Smooth muscle cell (in vitro differentiated cells): ENCODE measurements around the gene FSTL4. TPM values are rescaled to one million over a fixed set of nuclear protein-coding genes. Genes with fewer than 3 reads are reported as not detected.
A peak's percentile ranks its signal among the peaks of the same experiment; 100 is the strongest.

ENCODE experiments used
- DNase-seq: peaks from one replicate; lab custom pipeline; 2025; ENCODE audit not compliant: unreplicated experiment; lab: John Stamatoyannopoulos, UW
- H2AFZ ChIP-seq: fragments of 200-600 bp; sonication (generic); 2 replicates; pipeline ENCODE4 v1.6.0; 2016; ENCODE audit warnings: antibody characterized with exemption, low read depth, mild to moderate bottlenecking
- H3F3A ChIP-seq: fragments of 200-600 bp; sonication (generic); 2 replicates; pipeline ENCODE4 v1.6.0; 2017; ENCODE audit warnings: antibody characterized with exemption, low read depth
- H3K27ac ChIP-seq: fragments of 200-600 bp; sonication (generic); 2 replicates; pipeline ENCODE4 v1.5.1; 2016; ENCODE audit warnings: low read depth, mild to moderate bottlenecking
- H3K27me3 ChIP-seq: fragments of 200-600 bp; sonication (generic); 2 replicates; pipeline ENCODE4 v1.6.1; 2016; ENCODE audit warnings: low read depth, mild to moderate bottlenecking
- H3K36me3 ChIP-seq: fragments of 200-600 bp; sonication (generic); 2 replicates; pipeline ENCODE4 v1.5.1; 2016; ENCODE audit warnings: low read depth
- H3K4me1 ChIP-seq: fragments of 200-600 bp; sonication (generic); 2 replicates; pipeline ENCODE4 v1.5.1; 2016; ENCODE audit warnings: low read depth
- H3K4me2 ChIP-seq: fragments of 200-600 bp; sonication (generic); 2 replicates; pipeline ENCODE4 v1.6.0; 2016; ENCODE audit warnings: mild to moderate bottlenecking
- H3K4me3 ChIP-seq: fragments of 200-600 bp; sonication (generic); 2 replicates; pipeline ENCODE4 v1.5.1; 2016; ENCODE audit warnings: mild to moderate bottlenecking
- H3K79me2 ChIP-seq: fragments of 200-600 bp; sonication (generic); 2 replicates; pipeline ENCODE4 v1.6.0; 2016; ENCODE audit warnings: low read depth, mild to moderate bottlenecking
- H3K9ac ChIP-seq: fragments of 200-600 bp; sonication (generic); 2 replicates; pipeline ENCODE4 v1.6.0; 2016; ENCODE audit warnings: low read depth
- H3K9me3 ChIP-seq: fragments of 200-600 bp; sonication (generic); replicated peaks from 2 replicates; pipeline ENCODE4 v1.5.1; 2016; ENCODE audit warnings: low read depth
- H4K20me1 ChIP-seq: fragments of 200-600 bp; sonication (generic); 2 replicates; pipeline ENCODE4 v1.6.0; 2016; ENCODE audit warnings: low read depth
- WGBS: methylation state at CpG from one replicate; pipeline ENCODE4 v1.1.7; 2016; ENCODE audit warnings: low lambda C conversion rate; 5-methylcytosine and 5-hydroxymethylcytosine counted together
- polyA plus RNA-seq: library from polyadenylated mRNA; unstranded; fragments of >200 nt; fragmentation: Nextera tagmentation; extraction: Ambion mirVana; gene quantifications from 2 replicates; pipeline ENCODE4 v1.2.1, GENCODE V29; 2016
- total RNA-seq: library from RNA; depleted of rRNA; stranded (reverse); fragments of >200 nt; gene quantifications from 2 replicates; pipeline ENCODE4 v1.2.3, GENCODE V29; 2014
- TF ChIP-seq, protein P1 (sequence below): fragments of 200-600 bp; sonication (generic); IDR thresholded peaks from 2 replicates; pipeline ENCODE4 v1.5.1; 2017; ENCODE audit warnings: borderline replicate concordance, mild to moderate bottlenecking, antibody characterized with exemption; ENCODE audit not compliant: insufficient read depth, poor library complexity, severe bottlenecking

Gene FSTL4
- total and polyA plus RNA-seq, 2 experiments from 2014 or later = 0.49 TPM; not detected in 1

DNA sequence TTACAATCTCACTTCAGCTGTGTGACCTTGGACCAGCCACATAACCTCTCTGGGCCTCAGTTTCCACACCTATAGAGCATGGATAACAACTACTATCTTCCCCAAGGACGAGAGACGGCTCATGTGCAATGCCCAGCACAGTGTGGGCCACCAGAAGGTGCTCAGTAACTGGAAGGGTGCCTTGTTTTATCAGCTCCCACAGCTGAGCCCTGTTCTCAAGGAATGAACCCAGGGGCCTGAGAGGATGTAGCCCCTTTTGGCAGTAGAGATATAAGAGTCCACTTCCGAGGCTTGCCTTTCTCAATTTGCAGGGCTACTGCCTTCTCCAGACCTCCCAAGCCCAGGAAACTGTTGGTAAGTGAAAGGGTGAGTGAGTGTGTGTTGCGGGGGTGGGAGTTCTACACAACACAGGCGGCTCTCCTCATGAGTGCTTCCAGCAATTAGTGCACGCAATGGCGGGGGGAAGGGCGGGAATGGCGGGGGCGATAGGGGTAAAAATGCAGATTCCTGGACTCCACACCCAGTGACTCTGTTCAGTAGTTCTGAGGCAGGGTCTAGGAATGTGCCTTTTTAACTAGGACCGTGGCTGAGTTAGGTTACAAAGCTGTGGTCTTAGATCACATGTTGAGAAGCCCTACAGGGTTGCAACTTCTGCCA lies 185.1 kb downstream of the FSTL4 start:
- Histone ChIP-seq H4K20me1 (no peaks in the 10 kb centered on the region), H3K4me3 (no peak overlapping the region), H3K9me3 (no peaks in the 10 kb centered on the region), H3K27me3 (peaks cover 9% of the 10 kb centered on the region), H3K4me2 (no peak overlapping the region), H3K9ac (peak overlapping the region; percentile 15), H2AFZ (no peak overlapping the region), H3K27ac (peak overlapping the region; percentile 42), H3K79me2 (no peaks in the 10 kb centered on the region), H3F3A (no peaks in the 10 kb centered on the region), H3K4me1 (peaks cover 17% of the 10 kb centered on the region), H3K36me3 (no peaks in the 10 kb centered on the region)
- WGBS = 34% methylated on average over 11 of the region's 11 CpGs
- DNase-seq = no peak
- TF ChIP-seq, protein P1, sequence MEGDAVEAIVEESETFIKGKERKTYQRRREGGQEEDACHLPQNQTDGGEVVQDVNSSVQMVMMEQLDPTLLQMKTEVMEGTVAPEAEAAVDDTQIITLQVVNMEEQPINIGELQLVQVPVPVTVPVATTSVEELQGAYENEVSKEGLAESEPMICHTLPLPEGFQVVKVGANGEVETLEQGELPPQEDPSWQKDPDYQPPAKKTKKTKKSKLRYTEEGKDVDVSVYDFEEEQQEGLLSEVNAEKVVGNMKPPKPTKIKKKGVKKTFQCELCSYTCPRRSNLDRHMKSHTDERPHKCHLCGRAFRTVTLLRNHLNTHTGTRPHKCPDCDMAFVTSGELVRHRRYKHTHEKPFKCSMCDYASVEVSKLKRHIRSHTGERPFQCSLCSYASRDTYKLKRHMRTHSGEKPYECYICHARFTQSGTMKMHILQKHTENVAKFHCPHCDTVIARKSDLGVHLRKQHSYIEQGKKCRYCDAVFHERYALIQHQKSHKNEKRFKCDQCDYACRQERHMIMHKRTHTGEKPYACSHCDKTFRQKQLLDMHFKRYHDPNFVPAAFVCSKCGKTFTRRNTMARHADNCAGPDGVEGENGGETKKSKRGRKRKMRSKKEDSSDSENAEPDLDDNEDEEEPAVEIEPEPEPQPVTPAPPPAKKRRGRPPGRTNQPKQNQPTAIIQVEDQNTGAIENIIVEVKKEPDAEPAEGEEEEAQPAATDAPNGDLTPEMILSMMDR = no peak

DNA sequence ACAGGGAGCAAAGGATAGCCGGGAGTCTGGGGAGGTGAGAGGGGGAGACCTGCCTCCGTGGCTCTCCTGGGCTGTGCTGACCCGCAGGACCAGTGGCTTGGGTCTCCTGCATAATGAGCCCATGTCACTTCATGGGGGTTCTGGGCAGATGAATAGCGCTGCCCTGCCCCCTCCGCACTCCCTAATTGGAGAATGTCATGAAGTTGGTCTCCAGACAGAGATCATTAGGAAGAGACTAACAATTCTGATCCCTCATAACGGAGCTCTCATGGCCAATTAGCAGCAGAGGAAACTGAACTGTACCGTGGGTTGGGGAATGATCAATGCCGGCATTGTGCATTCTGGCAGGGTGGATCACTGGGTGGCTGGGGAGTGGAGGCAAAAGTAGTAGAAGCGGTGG lies 186.1 kb downstream of the FSTL4 start:
- H3K79me2 ChIP-seq = no peaks in the 10 kb centered on the region
- WGBS = 81% methylated on average over 9 of the region's 9 CpGs

DNA sequence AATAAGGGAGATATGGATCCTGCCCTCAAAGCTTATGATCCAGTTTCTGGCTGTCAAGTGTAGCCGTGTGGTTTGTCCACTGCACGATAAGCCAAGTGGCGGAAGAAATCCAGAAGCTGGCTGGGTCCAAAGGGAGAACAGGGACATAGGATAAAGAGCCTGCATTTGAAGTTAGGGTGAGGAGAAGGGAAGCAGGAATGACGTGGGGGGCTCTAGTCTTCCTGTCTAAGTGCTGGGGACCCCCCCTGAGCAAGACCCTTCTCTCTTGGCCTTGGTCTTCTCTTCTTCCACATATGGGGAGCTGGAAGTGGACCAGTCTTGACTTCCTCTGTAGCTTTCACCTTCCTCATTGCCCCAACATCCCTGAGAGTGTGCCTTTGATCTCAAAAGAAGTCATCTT lies 186.6 kb downstream of the FSTL4 start:
- Histone ChIP-seq H3K79me2 (no peaks in the 10 kb centered on the region), H3K4me1 (peaks cover 9% of the 10 kb centered on the region), H2AFZ (no peak overlapping the region), H3K27ac (no peak overlapping the region), H3K27me3 (peaks cover 9% of the 10 kb centered on the region), H4K20me1 (no peaks in the 10 kb centered on the region), H3K9me3 (no peaks in the 10 kb centered on the region), H3K36me3 (no peaks in the 10 kb centered on the region), H3K9ac (no peak overlapping the region), H3K4me3 (no peak overlapping the region), H3K4me2 (no peak overlapping the region), H3F3A (no peaks in the 10 kb centered on the region)
- TF ChIP-seq, protein P1 = no peak
- WGBS = 85% methylated on average over 4 of the region's 4 CpGs
- DNase-seq = no peak

More for the DNA sequence above, 186.1 kb downstream of the FSTL4 start:
- Histone ChIP-seq H2AFZ (no peak overlapping the region), H3K27ac (no peak overlapping the region), H3K27me3 (peaks cover 9% of the 10 kb centered on the region), H3K4me3 (no peak overlapping the region), H3K4me1 (peaks cover 11% of the 10 kb centered on the region), H3K4me2 (no peak overlapping the region), H3F3A (no peaks in the 10 kb centered on the region), H4K20me1 (no peaks in the 10 kb centered on the region), H3K9ac (no peak overlapping the region), H3K9me3 (no peaks in the 10 kb centered on the region), H3K36me3 (no peaks in the 10 kb centered on the region)
- DNase-seq = no peak
- TF ChIP-seq, protein P1 = no peak

DNA sequence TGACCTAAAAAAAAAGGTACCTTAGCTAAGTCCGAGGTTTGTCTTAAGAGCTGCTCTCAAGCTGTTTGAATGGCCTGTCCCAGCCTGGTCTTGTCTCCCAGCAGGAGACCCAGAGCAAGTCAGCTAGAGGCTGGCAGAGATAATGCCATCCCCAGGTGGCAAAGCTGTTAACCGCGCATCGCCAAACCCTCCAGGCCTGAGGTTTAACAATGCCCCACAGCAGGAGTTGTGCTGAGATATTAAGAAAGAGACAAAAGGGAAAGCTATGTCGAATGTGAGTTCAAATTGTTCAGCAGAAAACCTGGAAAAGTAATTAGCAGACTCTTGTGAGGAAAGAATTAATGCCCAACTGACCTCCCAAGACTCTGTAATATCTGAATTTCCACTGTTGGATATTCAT lies 187.1 kb downstream of the FSTL4 start:
- DNase-seq = no peak
- Histone ChIP-seq H3K79me2 (no peaks in the 10 kb centered on the region), H3K9ac (no peak overlapping the region), H4K20me1 (no peaks in the 10 kb centered on the region), H3K27me3 (peaks cover 4% of the 10 kb centered on the region), H3K27ac (no peak overlapping the region), H3K4me3 (no peak overlapping the region), H3K9me3 (no peaks in the 10 kb centered on the region), H3K4me1 (peaks cover 9% of the 10 kb centered on the region), H3K36me3 (no peaks in the 10 kb centered on the region), H2AFZ (no peak overlapping the region), H3K4me2 (no peak overlapping the region), H3F3A (no peaks in the 10 kb centered on the region)
- 68% methylated on average over 5 of the region's 5 CpGs for WGBS
- TF ChIP-seq, protein P1 = no peak
